Measurements from ENCODE around the gene STPG3. TPM values are rescaled to one million over a fixed set of nuclear protein-coding genes. Genes with fewer than 3 reads are reported as not detected.

The STPG3 gene
- total and polyA plus RNA-seq, 2 of the 13 experiments (the other 11 are each of a cell fraction or from before 2014, with no cell fraction given) = not detected

- 0 out of 2 replicates have a peak, but pooled peaks have one; percentile 22 for TF ChIP-seq NFE2L1 (CRISPR knock-in tag; IDR thresholded peaks at IDR 0.05; ENCODE audit: borderline replicate concordance)
- TF ChIP-seq ZNF580 (CRISPR knock-in tag; IDR thresholded peaks at IDR 0.05; ENCODE audit: borderline replicate concordance, low read depth) = peak; percentile 61; the same call in 1 of the 2 replicates
- no peak for TF ChIP-seq ISX (CRISPR knock-in tag; conservative IDR thresholded peaks at IDR 0.05)
- peak; percentile 50; the same call in 1 of the 2 replicates for TF ChIP-seq SAP130 (CRISPR knock-in tag; IDR thresholded peaks at IDR 0.05; ENCODE audit: low read depth)
- TF ChIP-seq CTCF (CRISPR knock-in tag; IDR thresholded peaks at IDR 0.05) = peak; percentile 98
- TF ChIP-seq ZNF850 (CRISPR knock-in tag; conservative IDR thresholded peaks at IDR 0.05) = no peak
- peak; percentile 61 for TF ChIP-seq SMC3 (IDR thresholded peaks at IDR 0.05; ENCODE audit: low read length)
- peak; percentile 20; the same call in 1 of the 2 replicates for TF ChIP-seq ZFY (CRISPR knock-in tag; IDR thresholded peaks at IDR 0.05)
- TF ChIP-seq FOXP4 (CRISPR knock-in tag; IDR thresholded peaks at IDR 0.05) = no peak
- no peak for TF ChIP-seq NR2F6 (IDR thresholded peaks at IDR 0.05)
- peak; percentile 22; the same call in 1 of the 2 replicates for TF ChIP-seq NR2F6 (CRISPR knock-in tag; IDR thresholded peaks at IDR 0.05)
- TF ChIP-seq RXRB (CRISPR knock-in tag; IDR thresholded peaks at IDR 0.05; ENCODE audit: borderline replicate concordance) = peak; percentile 34; the same call in 1 of the 2 replicates
- peak; percentile 55 for TF ChIP-seq ZSCAN25 (CRISPR knock-in tag; IDR thresholded peaks at IDR 0.05)
- no peak for TF ChIP-seq USF2 (IDR thresholded peaks at IDR 0.05; ENCODE audit: low read depth, low read length)
- no peak for TF ChIP-seq USF2 (CRISPR knock-in tag; IDR thresholded peaks at IDR 0.05; ENCODE audit: borderline replicate concordance)
- no peak for TF ChIP-seq SP5 (CRISPR knock-in tag; IDR thresholded peaks at IDR 0.05; ENCODE audit: borderline replicate concordance, low read depth)
- 0 out of 2 replicates have a peak, but pooled peaks have one; percentile 49 for TF ChIP-seq KDM4B (CRISPR knock-in tag; IDR thresholded peaks at IDR 0.05)
- peak; percentile 65 for TF ChIP-seq AGO2 (optimal IDR thresholded peaks at IDR 0.05; ENCODE audit: low read depth, low read length)
- TF ChIP-seq ELF3 (CRISPR knock-in tag; IDR thresholded peaks at IDR 0.05) = peak; percentile 21; the same call in 1 of the 2 replicates
- no peak for TF ChIP-seq ZFX (CRISPR knock-in tag; IDR thresholded peaks at IDR 0.05; ENCODE audit: low read depth)
- TF ChIP-seq ELF1 (CRISPR knock-in tag; IDR thresholded peaks at IDR 0.05) = 0 out of 2 replicates have a peak, but pooled peaks have one; percentile 28
- no peak for TF ChIP-seq CHD2 (IDR thresholded peaks at IDR 0.05; ENCODE audit: low read depth, low read length)
- peak; percentile 98 for TF ChIP-seq STAG1 (CRISPR knock-in tag; IDR thresholded peaks at IDR 0.05)
- no peak for TF ChIP-seq ZNF44 (CRISPR knock-in tag; IDR thresholded peaks at IDR 0.05)
- no peak for TF ChIP-seq ZFP37 (CRISPR knock-in tag; IDR thresholded peaks at IDR 0.05; ENCODE audit: borderline replicate concordance)
- no peak for TF ChIP-seq SRY (CRISPR knock-in tag; IDR thresholded peaks at IDR 0.05)
Observed at GRCh38 chr9:137227054-137227852, 23.8 kb upstream of the STPG3 start, which contains the start of gene RNF224 (continued).

Measured in HepG2 (cell line).